K562 (cell line): Measurements from ENCODE around the gene SLC49A4. TPM values are rescaled to one million over a fixed set of nuclear protein-coding genes. Genes with fewer than 3 reads are reported as not detected.

ENCODE experiments used
- ATAC-seq: fragments of 200-7000 bp; cut with Tn5 transposase; 3 replicates; pipeline ENCODE4 v1.9.1; 2020; ENCODE audit warnings: moderate library complexity
- BruUV-seq: library from RNA; stranded (reverse); fragments of 400-500 nt; replicated peaks from 2 replicates; lab custom pipeline; 2021; lab: Mats Ljungman, UMichigan
- CTCF ChIA-PET: fragments of 300-600 bp; formaldehyde crosslinking; extraction: SDS; loops from one replicate; lab custom pipeline; 2021; ENCODE audit warnings: low intra/inter-chr PET ratio; lab: Yijun Ruan, JAX
- POLR2A ChIA-PET: fragments of 300-600, 350-650 bp; sonication (Branson Sonifier 250); formaldehyde crosslinking; extraction: SDS; loops from one replicate; lab custom pipeline; 2021; ENCODE audit warnings: antibody characterized with exemption, inconsistent platforms; lab: Yijun Ruan, JAX
- DNase-seq, 4 experiments: peaks; one replicate each; pipeline versions ENCODE4 v3.0.0 to v3.0.0-alpha.2; 2011 to 2018; ENCODE audit warnings: low spot score in 3 of 4, mixed read lengths in 3 of 4; ENCODE audit errors: extremely low read depth in 1 of 4
- FAIRE-seq: peaks from 2 replicates; lab custom pipeline; 2011; peaks lifted over from hg19 to GRCh38; lab: Jason Lieb, UNC
- H2AFZ ChIP-seq: 2 replicates; pipeline ENCODE4 v1.6.0; 2011; ENCODE audit warnings: low read depth, low read length, control low read depth, inconsistent platforms
- H3K27ac ChIP-seq: fragments of 200-600 bp; 3 replicates; pipeline ENCODE4 v1.8.0; 2011; ENCODE audit warnings: low read depth, mild to moderate bottlenecking, control low read depth, inconsistent platforms, low read length, moderate library complexity, mixed read lengths; ENCODE audit errors: extremely low read depth
- H3K27me3 ChIP-seq, 2 experiments: fragments of 300-600 bp in 1 of 2; 2 replicates in 1 of 2; 3 replicates in 1 of 2; pipeline versions ENCODE4 v1.6.0 to v1.8.0; 2011; ENCODE audit warnings: inconsistent platforms in 2 of 2, low read length in 2 of 2, mild to moderate bottlenecking in 1 of 2, mixed read lengths in 1 of 2, moderate library complexity in 1 of 2; ENCODE audit not compliant: control insufficient read depth in 2 of 2, insufficient read depth in 2 of 2
- H3K36me3 ChIP-seq: fragments of 300-600 bp; 3 replicates; pipeline ENCODE4 v1.8.0; 2011; ENCODE audit warnings: mild to moderate bottlenecking, low read length, inconsistent platforms; ENCODE audit not compliant: control insufficient read depth, insufficient read depth
- H3K4me1 ChIP-seq, 2 experiments: fragments of 200-600 bp in 1 of 2; replicated peaks in 1 of 2; 2 replicates in 1 of 2; 3 replicates in 1 of 2; pipeline versions ENCODE4 v1.5.1 to v1.8.0; 2011; ENCODE audit warnings: inconsistent platforms in 2 of 2, low read length in 2 of 2, mild to moderate bottlenecking in 1 of 2, mixed read lengths in 1 of 2, moderate library complexity in 1 of 2; ENCODE audit not compliant: control insufficient read depth in 2 of 2, insufficient read depth in 2 of 2
- H3K4me2 ChIP-seq: 2 replicates; pipeline ENCODE4 v1.6.1; 2011; ENCODE audit warnings: low read length, control low read depth, inconsistent platforms, mixed read lengths; ENCODE audit not compliant: insufficient read depth
- H3K4me3 ChIP-seq: fragments of 200-600 bp; sonication (generic), shearing (Covaris generic); 2 replicates; pipeline ENCODE4 v1.5.1; 2016; ENCODE audit warnings: control low read depth, inconsistent platforms
- H3K79me2 ChIP-seq: fragments of 200-600 bp; 3 replicates; pipeline ENCODE4 v1.8.0; 2011; ENCODE audit warnings: low read length, inconsistent platforms; ENCODE audit not compliant: control insufficient read depth, insufficient read depth
- H3K9ac ChIP-seq, 2 experiments: 2 replicates each; pipeline versions ENCODE4 v1.6.0 to v1.6.1; 2011; ENCODE audit warnings: low read depth in 2 of 2, low read length in 2 of 2, control low read depth in 1 of 2, inconsistent platforms in 1 of 2, mild to moderate bottlenecking in 1 of 2, mixed read lengths in 1 of 2; ENCODE audit not compliant: insufficient read depth in 1 of 2
- H3K9me1 ChIP-seq: one replicate; pipeline ENCODE4 v1.6.0; 2011; ENCODE audit warnings: inconsistent platforms, mild to moderate bottlenecking, low read length, moderate library complexity; ENCODE audit not compliant: control insufficient read depth, insufficient read depth
- H3K9me3 ChIP-seq: replicated peaks from 2 replicates; pipeline ENCODE4 v1.5.1; 2011; ENCODE audit warnings: low read depth, low read length, inconsistent platforms; ENCODE audit not compliant: control insufficient read depth, insufficient read depth
- H4K20me1 ChIP-seq: replicated peaks from 2 replicates; pipeline ENCODE4 v1.6.1; 2011; ENCODE audit warnings: low read length, inconsistent platforms, mixed read lengths; ENCODE audit not compliant: control insufficient read depth, insufficient read depth
- ZNF263 ChIP-seq: sonication (generic); formaldehyde crosslinking; IDR thresholded peaks from 2 replicates; pipeline ENCODE4 v1.8.0; 2022; ENCODE audit warnings: mild to moderate bottlenecking, missing genetic modification reagents, borderline replicate concordance
- ZNF512 ChIP-seq: IDR thresholded peaks from 2 replicates; pipeline ENCODE4 v1.6.1; 2016; ENCODE audit warnings: missing genetic modification characterization, missing compliant biosample characterization
- ZNF583 ChIP-seq: fragments of 250-450 bp; sonication (Bioruptor Pico); IDR thresholded peaks from 2 replicates; pipeline ENCODE4 v1.4.0; 2020
- ZNF584 ChIP-seq: fragments of 200-800 bp; sonication (Bioruptor generic); IDR thresholded peaks from 2 replicates; pipeline ENCODE4 v1.6.1; 2016; ENCODE audit warnings: low read depth, mild to moderate bottlenecking, missing genetic modification characterization, missing compliant biosample characterization
- ZNF589 ChIP-seq: fragments of 200-800 bp; sonication (Bioruptor generic); IDR thresholded peaks from 2 replicates; pipeline ENCODE4 v1.6.1; 2016; ENCODE audit warnings: low read depth, missing genetic modification characterization, missing compliant biosample characterization
- WGBS: fragments of 100-300 bp; shearing (Covaris generic); methylation state at CpG from one replicate; pipeline ENCODE4 v1.1.6; 2016; ENCODE audit warnings: low coverage, mixed read lengths; ENCODE audit not compliant: insufficient coverage; ENCODE audit errors: missing lambda C conversion rate; 5-methylcytosine and 5-hydroxymethylcytosine counted together
- in situ Hi-C: fragments of 300-500 bp; cut with MboI; formaldehyde crosslinking; loops from 4 replicates; pipeline ENCODE4 v1.15.0; 2018; ENCODE audit warnings: inconsistent platforms, mixed read lengths
- intact Hi-C: fragments of 100-400 bp; cut with micrococcal nuclease; formaldehyde crosslinking; loops from 2 replicates; pipeline ENCODE4 v1.14.2; 2022
- polyA plus RNA-seq, 8 experiments: library from polyadenylated mRNA; depleted of rRNA in 4 of 8; stranded (reverse) in 5 of 8; unstranded in 3 of 8; fragments of >200 nt; fragmentation: Nextera tagmentation in 2 of 8; fragmentation: Illumina TruSeq in 1 of 8; extraction: Ambion mirVana in 2 of 8; extraction: Trizol in 1 of 8; gene quantifications; 2 replicates each; pipeline versions ENCODE4 v1.2.1 to v1.2.3, GENCODE V29; 2011 to 2014; ENCODE audit warnings: inconsistent platforms in 1 of 8, missing spikeins in 1 of 8
- total RNA-seq, 7 experiments: library from RNA; depleted of rRNA in 6 of 7; stranded (reverse); fragments of >200 nt in 6 of 7; fragmentation: Illumina TruSeq in 2 of 7; extraction: Trizol in 2 of 7; gene quantifications; 2 replicates each; pipeline versions ENCODE4 v1.2.1 to v1.2.3, GENCODE V29; 2011 to 2021; ENCODE audit warnings: low replicate concordance in 1 of 7
- TF ChIP-seq, protein P1 (sequence below): fragments of 250-450 bp; sonication (Bioruptor Pico); IDR thresholded peaks from 2 replicates; pipeline ENCODE4 v1.4.0; 2020; ENCODE audit warnings: mild to moderate bottlenecking, moderate library complexity, borderline replicate concordance
- TF ChIP-seq, protein P2 (sequence below): sonication (generic); formaldehyde crosslinking; IDR thresholded peaks from 2 replicates; pipeline ENCODE4 v1.8.1; 2023; ENCODE audit warnings: mild to moderate bottlenecking, missing genetic modification reagents

Gene SLC49A4
- total and polyA plus RNA-seq, 9 of the 15 experiments (the other 6 are each of a cell fraction or from before 2014, with no cell fraction given), result 0.15 to 1.3 (median 0.83) TPM

DNA sequence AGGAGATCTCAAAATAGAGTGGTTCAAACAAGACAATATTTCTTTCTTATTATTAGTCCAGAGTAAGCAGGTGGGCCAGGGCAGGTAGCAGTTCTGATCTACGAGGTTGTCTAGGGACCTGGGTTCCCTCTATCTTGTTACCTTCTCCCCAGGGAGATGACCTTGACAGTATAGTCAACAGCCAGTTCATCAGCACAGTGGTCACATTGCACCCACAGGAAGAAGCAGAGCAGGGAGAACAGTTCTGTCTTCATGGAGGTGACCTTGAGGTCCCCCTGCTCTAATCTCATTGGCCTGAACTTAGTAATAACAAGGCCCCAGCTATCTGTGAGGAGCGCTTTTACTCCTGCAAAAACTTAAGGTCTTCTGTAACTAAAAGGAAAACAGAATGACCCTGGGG lies 21.7 kb downstream of the SLC49A4 start (continued):
- TF ChIP-seq, protein P1, sequence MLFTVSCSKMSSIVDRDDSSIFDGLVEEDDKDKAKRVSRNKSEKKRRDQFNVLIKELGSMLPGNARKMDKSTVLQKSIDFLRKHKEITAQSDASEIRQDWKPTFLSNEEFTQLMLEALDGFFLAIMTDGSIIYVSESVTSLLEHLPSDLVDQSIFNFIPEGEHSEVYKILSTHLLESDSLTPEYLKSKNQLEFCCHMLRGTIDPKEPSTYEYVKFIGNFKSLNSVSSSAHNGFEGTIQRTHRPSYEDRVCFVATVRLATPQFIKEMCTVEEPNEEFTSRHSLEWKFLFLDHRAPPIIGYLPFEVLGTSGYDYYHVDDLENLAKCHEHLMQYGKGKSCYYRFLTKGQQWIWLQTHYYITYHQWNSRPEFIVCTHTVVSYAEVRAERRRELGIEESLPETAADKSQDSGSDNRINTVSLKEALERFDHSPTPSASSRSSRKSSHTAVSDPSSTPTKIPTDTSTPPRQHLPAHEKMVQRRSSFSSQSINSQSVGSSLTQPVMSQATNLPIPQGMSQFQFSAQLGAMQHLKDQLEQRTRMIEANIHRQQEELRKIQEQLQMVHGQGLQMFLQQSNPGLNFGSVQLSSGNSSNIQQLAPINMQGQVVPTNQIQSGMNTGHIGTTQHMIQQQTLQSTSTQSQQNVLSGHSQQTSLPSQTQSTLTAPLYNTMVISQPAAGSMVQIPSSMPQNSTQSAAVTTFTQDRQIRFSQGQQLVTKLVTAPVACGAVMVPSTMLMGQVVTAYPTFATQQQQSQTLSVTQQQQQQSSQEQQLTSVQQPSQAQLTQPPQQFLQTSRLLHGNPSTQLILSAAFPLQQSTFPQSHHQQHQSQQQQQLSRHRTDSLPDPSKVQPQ (CRISPR knock-in tag), result no peak
- TF ChIP-seq ZNF589 (CRISPR knock-in tag) (no peak), ZNF583 (CRISPR knock-in tag) (no peak), ZNF263 (CRISPR knock-in tag) (no peak)
- TF ChIP-seq, all 486 proteins: peak for 0

DNA sequence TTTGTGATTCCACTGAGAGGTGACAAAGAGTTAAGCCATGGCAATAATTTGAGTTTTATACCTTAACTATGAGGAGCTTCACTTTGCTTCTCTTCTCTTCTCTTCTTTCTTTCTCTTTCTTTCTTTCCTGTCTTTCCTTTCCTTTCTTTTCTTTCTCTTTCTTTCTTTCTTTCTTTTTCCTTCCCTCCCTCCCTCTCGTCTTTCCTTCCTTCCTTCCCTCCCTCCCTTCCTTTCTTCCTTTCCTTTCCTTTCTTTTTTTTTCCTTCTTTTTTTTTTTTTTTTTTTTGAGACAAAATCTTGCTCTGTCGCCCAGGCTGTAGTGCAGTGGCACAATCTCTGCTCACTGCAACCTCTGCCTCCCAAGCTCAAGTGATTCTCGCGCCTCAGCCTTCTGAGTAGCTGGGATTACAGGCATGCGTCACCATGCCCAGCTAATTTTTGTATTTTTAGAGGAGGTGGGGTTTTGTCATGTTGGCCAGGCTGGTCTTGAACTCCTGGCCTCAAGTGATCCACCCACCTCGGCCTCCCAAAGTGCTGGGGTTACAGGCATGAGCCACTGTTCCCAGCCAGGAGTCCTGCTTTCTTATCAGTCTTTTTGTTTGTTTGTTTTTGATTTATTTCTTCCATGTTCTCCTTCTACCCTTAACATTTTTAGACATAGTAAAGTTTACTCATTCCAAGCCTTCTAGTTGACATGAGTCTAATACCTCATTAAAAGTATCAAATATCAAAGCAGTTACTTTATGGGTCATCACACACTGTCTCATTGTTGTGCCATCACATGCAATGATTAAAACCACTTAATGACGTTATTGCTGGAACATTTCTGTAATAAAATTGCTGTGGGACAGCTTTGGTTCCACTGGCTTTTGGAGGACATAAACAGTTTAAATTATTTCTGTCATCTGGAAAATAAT lies 29.9 kb downstream of the SLC49A4 start:
- H3K9me3 ChIP-seq, result no peaks in the 10 kb centered on the region
- FAIRE-seq, result no peak
- DNase-seq, result no peak
- H3K4me2 ChIP-seq, result no peak overlapping the region
- no peak overlapping the region for H3K9ac ChIP-seq
- in situ Hi-C loops (no loop called here), intact Hi-C loops (no loop called here)
- H3K4me1 ChIP-seq, result no peaks in the 10 kb centered on the region; a peak in 1 of 5 replicates
- no peak for TF ChIP-seq ZNF584
- TF ChIP-seq ZNF512 (tag), result peak; percentile 84
- TF ChIP-seq, protein P2, sequence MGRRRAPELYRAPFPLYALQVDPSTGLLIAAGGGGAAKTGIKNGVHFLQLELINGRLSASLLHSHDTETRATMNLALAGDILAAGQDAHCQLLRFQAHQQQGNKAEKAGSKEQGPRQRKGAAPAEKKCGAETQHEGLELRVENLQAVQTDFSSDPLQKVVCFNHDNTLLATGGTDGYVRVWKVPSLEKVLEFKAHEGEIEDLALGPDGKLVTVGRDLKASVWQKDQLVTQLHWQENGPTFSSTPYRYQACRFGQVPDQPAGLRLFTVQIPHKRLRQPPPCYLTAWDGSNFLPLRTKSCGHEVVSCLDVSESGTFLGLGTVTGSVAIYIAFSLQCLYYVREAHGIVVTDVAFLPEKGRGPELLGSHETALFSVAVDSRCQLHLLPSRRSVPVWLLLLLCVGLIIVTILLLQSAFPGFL (CRISPR knock-in tag), result no peak
- ChIA-PET CTCF (interaction anchor here (0.5 kb wide), 1 partner anchor 17 kb away, joined by 4 read pairs; no protein-coding TSS in a partner anchor), POLR2A (interaction anchor here (0.6 to 0.9 kb wide), 2 partner anchors 34 to 44 kb away, joined by 3 read pairs; no protein-coding TSS in a partner anchor)
- no peaks in the 10 kb centered on the region for H3K79me2 ChIP-seq
- no peaks in the 10 kb centered on the region for H3K9me1 ChIP-seq
- H2AFZ ChIP-seq, result no peak overlapping the region
- H3K4me3 ChIP-seq, result no peak overlapping the region
- H3K27ac ChIP-seq, result no peak overlapping the region
- no TSS peak for BruUV-seq
- no peaks in the 10 kb centered on the region for H3K36me3 ChIP-seq
- ATAC-seq, result no peak
- no peaks in the 10 kb centered on the region for H3K27me3 ChIP-seq
- H4K20me1 ChIP-seq, result no peaks in the 10 kb centered on the region
- WGBS, result 43% methylated on average over 5 of the region's 7 CpGs
